HepG2 (cell line): Measurements from ENCODE around the gene MBTPS2. TPM values are rescaled to one million over a fixed set of nuclear protein-coding genes. Genes with fewer than 3 reads are reported as not detected.

Experiments used
- ATAC-seq: fragments of 200-7000 bp; cut with Tn5 transposase; 3 replicates; pipeline ENCODE4 v1.9.1; 2020; ENCODE audit warnings: mild to moderate bottlenecking, moderate library complexity
- BruUV-seq: library from RNA; stranded (reverse); fragments of 400-500 nt; replicated peaks from 2 replicates; lab custom pipeline; 2021; lab: Mats Ljungman, UMichigan
- CTCF ChIA-PET: fragments of 300-600 bp; formaldehyde crosslinking; extraction: SDS; loops from one replicate; lab custom pipeline; 2021; ENCODE audit warnings: low total read pairs, inconsistent platforms, low intra/inter-chr PET ratio; lab: Yijun Ruan, JAX
- POLR2A ChIA-PET: fragments of 350-600 bp; sonication (Branson Sonifier 250); formaldehyde crosslinking; loops from one replicate; lab custom pipeline; 2020; ENCODE audit warnings: antibody characterized with exemption, inconsistent platforms; lab: Yijun Ruan, JAX
- DNase-seq: peaks from one replicate; pipeline ENCODE4 v3.0.0-alpha.2; 2015; ENCODE audit warnings: low spot score
- FAIRE-seq: peaks from 3 replicates; lab custom pipeline; 2011; peaks lifted over from hg19 to GRCh38; lab: Jason Lieb, UNC
- H2AFZ ChIP-seq: one replicate; pipeline ENCODE4 v1.6.1; 2011; ENCODE audit warnings: low read length, inconsistent platforms
- H3K27ac ChIP-seq: fragments of 300-600 bp; 3 replicates; pipeline ENCODE4 v1.8.0; 2011; ENCODE audit warnings: mixed run types, mild to moderate bottlenecking, mixed read lengths, low read length, inconsistent platforms; ENCODE audit not compliant: insufficient read depth; ENCODE audit errors: extremely low read length
- H3K27me3 ChIP-seq, 2 experiments: fragments of 200-600 bp in 1 of 2; 2 replicates in 1 of 2; 3 replicates in 1 of 2; pipeline versions ENCODE4 v1.6.0 to v1.8.0; 2011; ENCODE audit warnings: low read length in 2 of 2, mild to moderate bottlenecking in 2 of 2, moderate library complexity in 2 of 2, inconsistent platforms in 1 of 2; ENCODE audit not compliant: insufficient read depth in 2 of 2, control insufficient read depth in 1 of 2
- H3K36me3 ChIP-seq, 2 experiments: fragments of 200-600 bp in 1 of 2; replicated peaks in 1 of 2; 2 replicates in 1 of 2; 3 replicates in 1 of 2; pipeline versions ENCODE4 v1.5.1 to v1.8.0; 2011; ENCODE audit warnings: low read length in 2 of 2, inconsistent platforms in 1 of 2; ENCODE audit not compliant: insufficient read depth in 2 of 2, control insufficient read depth in 1 of 2
- H3K4me1 ChIP-seq: 2 replicates; pipeline ENCODE4 v1.5.1; 2012; ENCODE audit warnings: low read length, inconsistent platforms; ENCODE audit not compliant: insufficient read depth
- H3K4me2 ChIP-seq: 2 replicates; pipeline ENCODE4 v1.6.0; 2011; ENCODE audit warnings: low read depth, low read length, inconsistent platforms
- H3K4me3 ChIP-seq, 3 experiments: fragments of 200-600 bp in 1 of 3; sonication (generic), shearing (Covaris generic) in 1 of 3; replicated peaks in 1 of 3; 2 replicates each; pipeline ENCODE4 v1.5.1; 2011 to 2016; ENCODE audit warnings: low read length in 3 of 3, inconsistent platforms in 2 of 3, low read depth in 2 of 3, mild to moderate bottlenecking in 2 of 3, control low read depth in 1 of 3, mixed read lengths in 1 of 3; ENCODE audit not compliant: insufficient read depth in 1 of 3
- H3K79me2 ChIP-seq: one replicate; pipeline ENCODE4 v1.6.1; 2011; ENCODE audit warnings: low read length, inconsistent platforms; ENCODE audit not compliant: insufficient read depth
- H3K9ac ChIP-seq: 2 replicates; pipeline ENCODE4 v1.6.0; 2011; ENCODE audit warnings: mild to moderate bottlenecking, low read depth, low read length, inconsistent platforms; ENCODE audit not compliant: insufficient read depth
- H3K9me3 ChIP-seq: 2 replicates; pipeline ENCODE4 v1.5.1; 2012; ENCODE audit warnings: mild to moderate bottlenecking, low read length
- H4K20me1 ChIP-seq: 2 replicates; pipeline ENCODE4 v1.6.0; 2011; ENCODE audit warnings: inconsistent platforms, mild to moderate bottlenecking, low read length, moderate library complexity; ENCODE audit not compliant: insufficient read depth
- EHMT2 ChIP-seq: fragments of 200-600 bp; sonication (generic); IDR thresholded peaks from 2 replicates; pipeline ENCODE4 v1.7.0; 2017; ENCODE audit warnings: antibody characterized with exemption, low read depth, low read length, borderline replicate concordance
- FOSL1 ChIP-seq: sonication (generic); formaldehyde crosslinking; IDR thresholded peaks from 2 replicates; pipeline ENCODE4 v1.9.0; 2021; ENCODE audit warnings: missing genetic modification reagents, borderline replicate concordance
- HNRNPH1 ChIP-seq: fragments of 200-400 bp; formaldehyde crosslinking; optimal IDR thresholded peaks from 2 replicates; pipeline ENCODE3; 2017; ENCODE audit warnings: mild to moderate bottlenecking, low read depth, low read length
- LCORL ChIP-seq, 2 experiments: fragments of 450-650 bp in 1 of 2; sonication (generic) in 1 of 2; formaldehyde crosslinking in 1 of 2; IDR thresholded peaks; 2 replicates each; pipeline versions ENCODE4 v1.5.0 to v1.6.1; 2017 to 2020; ENCODE audit warnings: antibody characterized with exemption in 1 of 2, missing genetic modification reagents in 1 of 2
- MAF1 ChIP-seq: sonication (generic); formaldehyde crosslinking; IDR thresholded peaks from 2 replicates; pipeline ENCODE4 v1.5.0; 2020; ENCODE audit warnings: missing genetic modification reagents, borderline replicate concordance
- NR2F1 ChIP-seq, 2 experiments: fragments of 450-650 bp in 1 of 2; formaldehyde crosslinking in 1 of 2; IDR thresholded peaks; 2 replicates each; pipeline versions ENCODE4 v1.5.0 to v1.6.1; 2016 to 2020; ENCODE audit warnings: mild to moderate bottlenecking in 1 of 2, missing compliant biosample characterization in 1 of 2, missing genetic modification reagents in 1 of 2, moderate library complexity in 1 of 2
- RBM22 ChIP-seq: fragments of 200-400 bp; formaldehyde crosslinking; optimal IDR thresholded peaks from 2 replicates; pipeline ENCODE3; 2017; ENCODE audit warnings: mild to moderate bottlenecking, low read length, moderate library complexity
- RERE ChIP-seq: IDR thresholded peaks from 2 replicates; pipeline ENCODE4 v1.6.1; 2016; ENCODE audit warnings: low read depth, missing genetic modification reagents, missing compliant biosample characterization
- RXRA ChIP-seq: sonication (generic); formaldehyde crosslinking; IDR thresholded peaks from 2 replicates; pipeline ENCODE4 v1.5.1; 2020; ENCODE audit warnings: missing genetic modification reagents
- ZFAT ChIP-seq: sonication (generic); formaldehyde crosslinking; conservative IDR thresholded peaks from 2 replicates; pipeline ENCODE4 v1.8.1; 2023; ENCODE audit warnings: missing genetic modification reagents, inconsistent platforms
- ZNF256 ChIP-seq: sonication (generic); formaldehyde crosslinking; conservative IDR thresholded peaks from 2 replicates; pipeline ENCODE4 v1.4.0; 2020; ENCODE audit warnings: missing genetic modification reagents
- ZNF326 ChIP-seq: sonication (generic); formaldehyde crosslinking; IDR thresholded peaks from 2 replicates; pipeline ENCODE4 v1.4.0; 2020; ENCODE audit warnings: missing genetic modification reagents, borderline replicate concordance
- ZNF451 ChIP-seq: sonication (generic); formaldehyde crosslinking; IDR thresholded peaks from 2 replicates; pipeline ENCODE4 v1.5.0; 2020; ENCODE audit warnings: mild to moderate bottlenecking, missing genetic modification reagents
- ZNF547 ChIP-seq: sonication (generic); formaldehyde crosslinking; IDR thresholded peaks from 2 replicates; pipeline ENCODE4 v1.5.1; 2020; ENCODE audit warnings: mild to moderate bottlenecking, missing genetic modification reagents
- ZNF678 ChIP-seq: sonication (generic); formaldehyde crosslinking; IDR thresholded peaks from 2 replicates; pipeline ENCODE4 v1.4.0; 2020; ENCODE audit warnings: mild to moderate bottlenecking, missing genetic modification reagents
- WGBS: methylation state at CpG from one replicate; pipeline ENCODE4 v1.1.6; 2017; ENCODE audit warnings: low lambda C conversion rate; 5-methylcytosine and 5-hydroxymethylcytosine counted together
- in situ Hi-C: cut with HindIII; loops from 2 replicates; pipeline ENCODE4 v1.10.0; 2017; ENCODE audit warnings: low pct_unique_long_range_greater_than_20kb; ENCODE audit not compliant: extremely low pct_ligation_motif_present
- intact Hi-C: fragments of 100-400 bp; cut with micrococcal nuclease; formaldehyde crosslinking; loops from one replicate; pipeline ENCODE4 v1.10.0; 2022; ENCODE audit not compliant: unreplicated experiment
- polyA plus RNA-seq, 8 experiments: library from polyadenylated mRNA; depleted of rRNA in 3 of 8; stranded (reverse) in 7 of 8; unstranded in 1 of 8; fragments of >200 nt; fragmentation: Illumina TruSeq in 4 of 8; extraction: Trizol in 4 of 8; gene quantifications; 2 replicates each; pipeline versions ENCODE4 v1.2.1 to v1.2.3, GENCODE V29; 2011 to 2016; ENCODE audit warnings: low read depth in 4 of 8, missing spikeins in 1 of 8, mixed read lengths in 1 of 8; ENCODE audit not compliant: insufficient read depth in 1 of 8
- total RNA-seq, 5 experiments: library from RNA; depleted of rRNA; stranded (reverse); fragments of >200 nt; fragmentation: Illumina TruSeq; extraction: Trizol; gene quantifications; 2 replicates each; pipeline ENCODE4 v1.2.3, GENCODE V29; 2016; ENCODE audit warnings: low read depth in 1 of 5
- TF ChIP-seq, protein P1 (sequence below): sonication (generic); formaldehyde crosslinking; IDR thresholded peaks from 2 replicates; pipeline ENCODE4 v1.9.0; 2021; ENCODE audit warnings: missing genetic modification reagents, borderline replicate concordance
- TF ChIP-seq, protein P2 (sequence below): sonication (generic); formaldehyde crosslinking; IDR thresholded peaks from 2 replicates; pipeline ENCODE4 v1.8.1; 2023; ENCODE audit warnings: mild to moderate bottlenecking, missing genetic modification reagents

The MBTPS2 gene
- total and polyA plus RNA-seq, 2 of the 13 experiments (the other 11 are each of a cell fraction or from before 2014, with no cell fraction given), result 5.7 to 14.4 TPM

DNA sequence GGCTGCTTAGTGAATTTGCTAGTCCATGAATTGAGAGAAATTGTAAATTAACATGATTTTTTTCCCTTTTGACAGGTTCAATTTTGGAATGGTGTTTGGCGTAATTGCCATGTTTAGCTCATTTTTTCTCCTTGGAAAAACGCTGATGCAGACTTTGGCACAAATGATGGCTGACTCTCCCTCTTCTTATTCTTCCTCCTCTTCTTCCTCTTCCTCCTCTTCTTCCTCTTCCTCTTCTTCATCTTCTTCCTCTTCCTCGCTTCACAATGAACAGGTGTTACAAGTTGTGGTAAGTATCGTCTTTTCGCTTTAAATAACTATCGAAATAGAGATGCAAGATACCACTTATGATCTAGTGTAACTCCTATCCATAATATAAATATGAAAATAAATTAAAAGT, 5.7 kb downstream of the MBTPS2 start (continued):
- no peak for TF ChIP-seq EHMT2
- TF ChIP-seq NR2F1 (CRISPR knock-in tag; IDR thresholded peaks at IDR 0.05), result no peak
- TF ChIP-seq, all 625 proteins: peak for 0

DNA sequence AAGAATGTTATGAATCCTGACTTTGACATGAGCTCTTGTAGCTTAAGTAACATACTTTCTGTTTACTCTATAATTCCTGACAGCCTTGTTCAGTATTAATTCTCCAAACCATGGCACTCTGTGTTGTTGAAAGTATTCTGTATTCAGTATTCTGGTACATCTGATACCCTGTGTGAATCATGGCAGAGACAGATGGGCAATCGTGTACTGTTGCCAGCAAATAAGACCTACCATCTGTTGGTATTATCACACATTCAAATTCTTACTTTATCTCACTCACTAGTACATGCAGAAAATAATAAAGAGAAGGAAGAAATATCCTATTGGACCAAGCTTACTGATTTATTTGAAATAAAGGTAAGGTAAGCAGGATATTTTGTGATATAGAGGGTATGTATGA, 7.9 kb downstream of the MBTPS2 start:
- H4K20me1 ChIP-seq, result no peaks in the 10 kb centered on the region
- FAIRE-seq (no peak), ATAC-seq (no peak), DNase-seq (no peak)
- no peak overlapping the region for H3K4me2 ChIP-seq
- TF ChIP-seq RERE, result no peak
- TF ChIP-seq, protein P1, sequence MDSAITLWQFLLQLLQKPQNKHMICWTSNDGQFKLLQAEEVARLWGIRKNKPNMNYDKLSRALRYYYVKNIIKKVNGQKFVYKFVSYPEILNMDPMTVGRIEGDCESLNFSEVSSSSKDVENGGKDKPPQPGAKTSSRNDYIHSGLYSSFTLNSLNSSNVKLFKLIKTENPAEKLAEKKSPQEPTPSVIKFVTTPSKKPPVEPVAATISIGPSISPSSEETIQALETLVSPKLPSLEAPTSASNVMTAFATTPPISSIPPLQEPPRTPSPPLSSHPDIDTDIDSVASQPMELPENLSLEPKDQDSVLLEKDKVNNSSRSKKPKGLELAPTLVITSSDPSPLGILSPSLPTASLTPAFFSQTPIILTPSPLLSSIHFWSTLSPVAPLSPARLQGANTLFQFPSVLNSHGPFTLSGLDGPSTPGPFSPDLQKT (CRISPR knock-in tag), result no peak
- TF ChIP-seq ZNF547 (CRISPR knock-in tag), result no peak
- TF ChIP-seq NR2F1 (CRISPR knock-in tag; IDR thresholded peaks at IDR 0.05), result no peak
- no peak for TF ChIP-seq MAF1 (CRISPR knock-in tag)
- no peak for TF ChIP-seq HNRNPH1
- TF ChIP-seq ZNF326 (CRISPR knock-in tag), result no peak
- no peak for TF ChIP-seq RXRA (CRISPR knock-in tag)
- TF ChIP-seq, protein P2, sequence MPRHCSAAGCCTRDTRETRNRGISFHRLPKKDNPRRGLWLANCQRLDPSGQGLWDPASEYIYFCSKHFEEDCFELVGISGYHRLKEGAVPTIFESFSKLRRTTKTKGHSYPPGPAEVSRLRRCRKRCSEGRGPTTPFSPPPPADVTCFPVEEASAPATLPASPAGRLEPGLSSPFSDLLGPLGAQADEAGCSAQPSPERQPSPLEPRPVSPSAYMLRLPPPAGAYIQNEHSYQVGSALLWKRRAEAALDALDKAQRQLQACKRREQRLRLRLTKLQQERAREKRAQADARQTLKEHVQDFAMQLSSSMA (CRISPR knock-in tag), result no peak
- TF ChIP-seq ZNF256 (CRISPR knock-in tag), result no peak
- TF ChIP-seq FOSL1 (CRISPR knock-in tag), result no peak
- TF ChIP-seq RBM22, result no peak
- no peak for TF ChIP-seq ZNF451 (CRISPR knock-in tag)
- no peak for TF ChIP-seq ZNF678 (CRISPR knock-in tag)
- TF ChIP-seq ZFAT (CRISPR knock-in tag), result no peak
- TF ChIP-seq LCORL (IDR thresholded peaks at IDR 0.05), result no peak
- no peak for TF ChIP-seq LCORL (CRISPR knock-in tag; IDR thresholded peaks at IDR 0.05)
- H3K4me3 ChIP-seq, result no peak overlapping the region
- ChIA-PET POLR2A (no interaction called here), CTCF (no interaction called here)
- H3K4me1 ChIP-seq, result peaks cover 13% of the 10 kb centered on the region
- in situ Hi-C loops, result no loop called here
- H3K27me3 ChIP-seq, result no peaks in the 10 kb centered on the region
- H3K27ac ChIP-seq, result no peak overlapping the region
- H2AFZ ChIP-seq, result no peak overlapping the region
- no peaks in the 10 kb centered on the region for H3K9me3 ChIP-seq
- BruUV-seq, result no TSS peak
- whole genome bisulfite sequencing, result 100% methylated on average over 1 of the region's 1 CpG
- intact Hi-C loops, result loop anchor here (10.0 kb wide), 1 partner anchor 1937 kb away; the partner anchor contains the start of gene SAT1
- no peak overlapping the region for H3K9ac ChIP-seq
- H3K79me2 ChIP-seq, result no peaks in the 10 kb centered on the region
- H3K36me3 ChIP-seq, result peaks cover 0 to 6% of the 10 kb centered on the region in 2 experiments; a peak in 2 of 5 replicates
